Activated CD4-positive, alpha-beta T cell treated with anti-CD3 and anti-CD28 coated beads, Interleukin-2, Interleukin-4, amounts not matched to agents 100 ng/mL and 50 ng/mL, durations not matched to agents 16 hours and 8 hours (primary cell): Measurements from ENCODE around the gene CCSER2.
"Not testable (repeated sequence)": the region's sequence is repeated elsewhere in the genome, so short reads cannot be mapped to it uniquely, and the experiment has no call there.

ENCODE experiments used
- DNase-seq: peaks from one replicate; pipeline ENCODE4 v3.0.0-alpha.2; 2020; ENCODE audit warnings: low spot score

The CCSER2 gene

GRCh38 chr10:84522612-84523462 is 194.4 kb downstream of the CCSER2 start:
- DNase-seq = no peak

- no peak for DNase-seq
Observed at GRCh38 chr10:84523526-84523925, 195.1 kb downstream of the CCSER2 start.

- DNase-seq = no peak
Observed at GRCh38 chr10:84524435-84524834, 196.0 kb downstream of the CCSER2 start.

- no peak for DNase-seq
Observed at GRCh38 chr10:84525120-84525806, 196.9 kb downstream of the CCSER2 start.

GRCh38 chr10:84525807-84526182 is 197.4 kb downstream of the CCSER2 start:
- not testable (repeated sequence) for DNase-seq

- not testable (repeated sequence) for DNase-seq
Observed at GRCh38 chr10:84527386-84527785, 199.0 kb downstream of the CCSER2 start.

- DNase-seq = not testable (repeated sequence)
Observed at GRCh38 chr10:84528526-84528925, 200.1 kb downstream of the CCSER2 start.

- no peak for DNase-seq
Observed at GRCh38 chr10:84530724-84531325, 202.4 kb downstream of the CCSER2 start.

GRCh38 chr10:84531396-84531795 is 203.0 kb downstream of the CCSER2 start:
- no peak for DNase-seq

GRCh38 chr10:84534168-84534567 is 205.8 kb downstream of the CCSER2 start:
- DNase-seq = no peak

GRCh38 chr10:84537447-84537931 is 209.1 kb downstream of the CCSER2 start:
- peak; percentile 75 for DNase-seq

- no peak for DNase-seq
Observed at GRCh38 chr10:84538036-84538435, 209.6 kb downstream of the CCSER2 start.

- no peak for DNase-seq
Observed at GRCh38 chr10:84539216-84539615, 210.8 kb downstream of the CCSER2 start.

GRCh38 chr10:84540022-84540616 is 211.7 kb downstream of the CCSER2 start:
- no peak for DNase-seq

- peak; percentile 75 for DNase-seq
Observed at GRCh38 chr10:84540617-84541288, 212.4 kb downstream of the CCSER2 start.

- DNase-seq = no peak
Observed at GRCh38 chr10:84541289-84541637, 212.9 kb downstream of the CCSER2 start.

- no peak for DNase-seq
Observed at GRCh38 chr10:84542522-84543490, 214.4 kb downstream of the CCSER2 start.

GRCh38 chr10:84543948-84544347 is 215.6 kb downstream of the CCSER2 start:
- no peak for DNase-seq

- DNase-seq = no peak
Observed at GRCh38 chr10:84545651-84546050, 217.3 kb downstream of the CCSER2 start.

- DNase-seq = no peak
Observed at GRCh38 chr10:84546609-84547008, 218.2 kb downstream of the CCSER2 start.

- no peak for DNase-seq
Observed at GRCh38 chr10:84547616-84548015, 219.2 kb downstream of the CCSER2 start.
